ENCODE results near the gene MRPL33.

GRCh38 chr2:27751377-27751776, 20.1 kb upstream of the MRPL33 start:
- TF ChIP-seq EZH2 (IDR thresholded peaks at IDR 0.05) (no peak), POLR2AphosphoS5 (IDR thresholded peaks at IDR 0.05; ENCODE audit: borderline replicate concordance, low read depth, low read length) (no peak), FOXP2 (optimal IDR thresholded peaks at IDR 0.05; ENCODE audit: control extremely low read depth, extremely low read length, insufficient read depth) (no peak)
